ENCODE data around the gene COL5A1.
A peak's percentile ranks its signal among the peaks of the same experiment; 100 is the strongest.

Gene COL5A1

DNA sequence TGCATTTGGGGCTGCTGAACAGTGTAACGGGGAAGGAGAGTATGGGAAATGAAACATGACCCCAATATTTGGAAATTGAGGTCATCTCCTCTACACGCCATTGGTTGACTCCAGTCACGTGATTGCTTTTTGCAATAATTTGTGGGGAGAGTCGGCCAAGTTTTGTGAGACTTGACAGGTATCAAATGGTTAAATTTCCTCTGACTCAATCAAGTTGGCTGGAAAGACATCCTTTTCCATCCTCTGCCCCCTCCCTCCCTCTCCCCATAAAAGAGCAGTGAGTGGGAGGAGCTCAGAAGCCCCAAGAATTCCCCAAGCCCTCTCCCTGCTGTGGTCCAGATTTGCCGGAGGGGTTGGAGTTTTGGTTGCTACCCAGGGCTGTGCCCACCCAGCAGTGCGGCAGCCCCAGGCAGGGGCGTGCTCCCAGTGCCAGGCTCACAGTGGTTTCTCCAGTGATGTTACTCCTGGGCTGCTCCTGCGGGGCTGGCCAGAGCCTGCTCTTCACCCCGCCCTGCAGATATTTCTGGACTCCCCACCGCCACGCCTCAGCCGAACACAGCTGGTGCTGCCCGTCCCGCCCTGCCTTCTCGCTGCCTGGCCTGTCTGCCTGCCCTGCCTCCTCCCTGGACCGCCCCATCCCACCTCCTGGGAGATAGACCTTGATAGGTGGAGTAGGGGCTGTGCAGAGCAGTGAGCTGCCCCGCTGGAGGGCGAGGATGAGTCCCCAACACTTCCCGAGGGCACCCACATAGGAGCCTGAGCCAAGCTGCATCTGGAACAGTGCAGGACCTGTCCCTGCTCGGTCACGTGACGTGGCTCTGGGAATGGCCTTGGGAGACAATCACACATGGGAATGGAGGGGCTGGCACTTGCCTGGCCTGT lies 3.4 kb downstream of the COL5A1 start:
- FAIRE-seq, result peak; percentile 74
- DNase-seq (ENCODE audit: insufficient read length, low spot score), result peak; percentile 93
- no peak for TF ChIP-seq POLR2A (IDR thresholded peaks at IDR 0.05; ENCODE audit: low read depth, low read length)

GRCh38 chr9:134645607-134646365 lies 4.2 kb downstream of the COL5A1 start:
- DNase-seq (ENCODE audit: insufficient read length, low spot score) (no peak), FAIRE-seq (no peak)
- no peak for TF ChIP-seq POLR2A (IDR thresholded peaks at IDR 0.05; ENCODE audit: low read depth, low read length)

DNA sequence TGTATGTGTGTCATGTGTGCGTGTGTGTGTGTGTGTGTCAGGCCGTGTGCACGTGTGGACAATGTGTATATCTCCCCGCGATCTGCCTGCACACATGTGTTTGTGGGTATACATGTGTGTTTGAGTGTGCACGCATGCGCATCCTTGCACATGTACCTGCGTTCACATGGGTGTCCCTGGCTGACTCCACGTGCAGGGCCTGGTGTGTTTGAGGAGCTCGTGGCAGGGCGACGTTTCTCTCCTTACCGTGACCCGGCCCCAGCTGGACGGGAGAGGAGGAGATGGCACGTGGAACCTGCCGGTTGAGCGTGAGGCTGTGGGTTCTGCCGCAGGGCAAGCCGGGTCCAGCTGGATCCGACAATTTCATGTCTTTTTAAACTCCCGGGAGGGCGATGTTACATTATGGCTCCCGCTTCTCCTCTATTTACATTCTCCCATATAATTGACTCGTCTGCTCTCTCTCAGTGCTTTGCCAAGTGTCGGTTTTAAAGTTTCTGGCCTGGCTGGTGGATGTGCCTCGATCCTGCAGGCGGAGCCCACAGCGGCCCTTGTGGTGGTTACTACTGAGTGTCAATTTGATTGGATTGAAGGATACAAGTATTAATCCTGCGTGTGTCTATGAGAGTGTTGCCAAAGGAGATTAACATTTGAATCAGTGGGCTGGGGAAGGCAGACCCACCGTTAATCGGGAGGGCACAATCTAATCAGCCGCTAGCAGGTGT lies 5.9 kb downstream of the COL5A1 start:
- TF ChIP-seq POLR2A (IDR thresholded peaks at IDR 0.05; ENCODE audit: low read depth, low read length), result no peak
- no peak for FAIRE-seq
- DNase-seq (ENCODE audit: insufficient read length, low spot score), result no peak

GRCh38 chr9:134648701-134649530 lies 7.3 kb downstream of the COL5A1 start:
- TF ChIP-seq POLR2A (IDR thresholded peaks at IDR 0.05; ENCODE audit: low read depth, low read length), result no peak
- no peak for FAIRE-seq
- peak; percentile 84 for DNase-seq (ENCODE audit: insufficient read length, low spot score)

DNA sequence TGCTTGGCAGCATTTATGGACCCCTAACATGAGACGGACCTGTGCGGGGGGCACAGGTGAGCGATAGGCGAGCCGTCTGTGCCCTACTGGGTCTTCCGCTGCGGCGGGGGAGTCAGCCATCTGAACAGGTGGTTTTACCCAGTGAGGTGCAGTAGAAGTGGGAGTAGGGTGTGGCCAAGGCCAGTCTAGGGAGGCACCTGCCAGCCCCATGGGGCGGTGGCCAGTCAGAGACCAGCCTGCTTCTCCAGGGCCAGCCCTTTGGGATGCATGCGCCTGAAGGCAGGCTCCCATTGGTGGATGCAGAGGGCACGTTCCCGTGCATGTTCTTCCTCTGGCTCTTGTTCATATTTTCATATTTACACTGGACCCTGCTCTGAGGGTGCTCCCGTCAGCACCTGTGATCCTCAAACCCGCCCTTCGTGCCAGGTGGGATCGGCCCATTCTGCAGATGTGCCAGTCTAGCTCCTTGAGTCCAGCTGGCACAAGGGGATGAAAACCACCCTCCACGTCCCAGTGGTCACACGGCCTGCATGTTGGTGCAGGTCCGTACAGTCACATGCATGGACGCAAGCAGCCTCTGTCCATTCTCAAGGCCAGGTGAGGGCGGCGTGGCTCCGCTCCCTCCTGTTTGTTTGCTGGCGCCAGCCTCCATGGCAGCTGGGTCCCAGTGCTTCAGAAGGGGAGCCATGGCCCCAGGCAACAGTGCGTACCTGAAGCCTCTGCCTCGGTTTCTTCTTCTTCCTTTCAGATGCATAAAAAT lies 9.0 kb downstream of the COL5A1 start:
- FAIRE-seq, result no peak
- DNase-seq (ENCODE audit: insufficient read length, low spot score), result no peak
- no peak for TF ChIP-seq POLR2A (IDR thresholded peaks at IDR 0.05; ENCODE audit: low read depth, low read length)

DNA sequence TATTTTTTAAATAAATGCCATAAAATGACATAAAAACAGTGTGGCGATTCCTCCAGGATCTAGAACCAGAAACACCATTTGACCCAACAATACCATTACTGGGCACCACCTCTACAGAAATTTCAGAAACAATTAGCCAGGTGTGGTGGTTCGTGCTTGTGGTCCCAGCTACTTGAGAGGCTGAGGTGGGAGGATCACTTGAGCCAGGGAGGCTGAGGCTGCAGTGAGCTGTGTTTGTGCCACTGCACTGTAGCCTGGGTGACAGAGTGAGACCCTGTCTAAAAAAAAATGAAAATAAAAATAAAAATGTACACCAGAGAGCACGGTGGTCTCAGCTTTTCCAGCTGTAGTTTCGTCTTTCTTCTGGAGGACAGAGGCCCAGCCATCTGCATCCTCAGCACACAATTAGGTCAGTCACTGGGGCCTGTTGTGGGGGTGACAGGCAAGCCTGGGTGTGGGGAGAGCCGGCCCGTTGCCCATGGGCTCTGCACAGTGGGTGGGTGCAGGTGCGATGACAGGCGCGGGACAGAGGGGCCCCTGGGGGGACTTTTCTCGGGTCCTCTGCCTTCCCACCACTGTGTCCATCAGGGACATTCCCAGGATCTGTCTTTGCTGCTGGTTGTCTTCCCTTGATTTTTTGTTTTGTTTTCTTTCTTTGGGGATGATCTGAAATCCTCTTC lies 9.8 kb downstream of the COL5A1 start:
- FAIRE-seq (no peak), DNase-seq (ENCODE audit: insufficient read length, low spot score) (no peak)
- TF ChIP-seq POLR2A (IDR thresholded peaks at IDR 0.05; ENCODE audit: low read depth, low read length), result no peak

- TF ChIP-seq POLR2A (IDR thresholded peaks at IDR 0.05; ENCODE audit: low read depth, low read length), result no peak
- FAIRE-seq (no peak), DNase-seq (ENCODE audit: insufficient read length, low spot score) (no peak)
Observed at GRCh38 chr9:134652291-134653225, 11.0 kb downstream of the COL5A1 start.

- no peak for FAIRE-seq
- no peak for TF ChIP-seq POLR2A (IDR thresholded peaks at IDR 0.05; ENCODE audit: low read depth, low read length)
- no peak for DNase-seq (ENCODE audit: insufficient read length, low spot score)
Observed at GRCh38 chr9:134653259-134654009, 11.8 kb downstream of the COL5A1 start.

DNA sequence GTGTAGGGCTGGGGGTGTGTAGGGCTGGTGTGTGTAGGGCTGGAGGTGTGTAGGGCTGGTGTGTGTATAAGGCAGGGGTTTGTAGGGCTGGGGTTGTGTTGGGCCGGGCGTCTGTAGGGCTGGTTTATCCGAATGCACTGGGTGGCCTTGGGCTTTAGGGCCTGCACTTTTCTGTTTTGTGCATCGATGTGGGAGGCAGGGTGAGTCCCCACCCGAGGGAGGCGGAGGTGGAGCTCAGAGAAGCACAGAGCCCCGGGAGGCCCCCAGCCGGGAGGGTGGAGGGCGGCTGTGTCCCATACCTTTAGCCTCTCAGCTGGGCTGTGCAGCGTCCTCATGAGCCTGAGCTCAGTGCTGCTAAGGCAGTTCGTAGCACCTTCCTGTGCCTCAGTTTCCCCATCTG lies 13.5 kb downstream of the COL5A1 start:
- no peak for TF ChIP-seq POLR2A (IDR thresholded peaks at IDR 0.05; ENCODE audit: low read depth, low read length)
- FAIRE-seq, result no peak
- DNase-seq (ENCODE audit: insufficient read length, low spot score), result no peak

GRCh38 chr9:134655586-134656333 lies 14.2 kb downstream of the COL5A1 start:
- DNase-seq (ENCODE audit: insufficient read length, low spot score), result no peak

More at GRCh38 chr9:134655586-134656333, 14.2 kb downstream of the COL5A1 start:
- TF ChIP-seq POLR2A (IDR thresholded peaks at IDR 0.05; ENCODE audit: low read depth, low read length), result no peak
- no peak for FAIRE-seq

All from H54 (cell line).